Measurements from ENCODE around the gene BCL11B. TPM values are rescaled to one million over a fixed set of nuclear protein-coding genes. Genes with fewer than 3 reads are reported as not detected.

The BCL11B gene
- total and polyA plus RNA-seq, 10 of the 15 experiments (the other 5 are each of a cell fraction or from before 2014, with no cell fraction given), result 0.38 to 5.5 (median 1.3) TPM

GRCh38 chr14:99209409-99209808 is 62.6 kb downstream of the BCL11B start:
- Histone ChIP-seq H3K27ac (ENCODE audit: control insufficient read depth, insufficient read depth) (no peak overlapping the region), H3K4me2 (ENCODE audit: control insufficient read depth, insufficient read depth) (no peak overlapping the region), H3K79me2 (ENCODE audit: control insufficient read depth, insufficient read depth, low read length) (no peaks in the 10 kb centered on the region), H3K9me3 (replicated peaks; ENCODE audit: control insufficient read depth, insufficient read depth, low read length) (no peaks in the 10 kb centered on the region), H3K4me1 (ENCODE audit: control insufficient read depth, insufficient read depth, low read length) (no peaks in the 10 kb centered on the region), H3K4me3 (no peak overlapping the region), H4K20me1 (ENCODE audit: control insufficient read depth, insufficient read depth) (no peaks in the 10 kb centered on the region), H3K27me3 (replicated peaks in 1 of 2; ENCODE audit: control insufficient read depth in 2 of 2, insufficient read depth in 2 of 2, low read length in 1 of 2) (no peaks in the 10 kb centered on the region), H3K9ac (ENCODE audit: control insufficient read depth, insufficient read depth, low read length) (no peak overlapping the region), H2AFZ (ENCODE audit: control insufficient read depth, low read depth, low read length) (no peak overlapping the region), H3K36me3 (ENCODE audit: control insufficient read depth in 2 of 2, insufficient read depth in 2 of 2, low read length in 1 of 2) (no peaks in the 10 kb centered on the region)
- CTCF ChIA-PET, result no interaction called here
- in situ Hi-C loops (cut with MboI) (no loop called here), intact Hi-C loops (cut with micrococcal nuclease; ENCODE audit: unreplicated experiment) (no loop called here)
- RAD21 ChIA-PET (ENCODE audit: unreplicated experiment), result no interaction called here
- SMC1A ChIA-PET (ENCODE audit: uncharacterized antibody, unreplicated experiment), result no interaction called here
- DNase-seq (ENCODE audit: low read depth, low spot score), result no peak
- BruUV-seq (replicated peaks), result no TSS peak
- ATAC-seq, result no peak
- TF ChIP-seq ZSCAN29 (IDR thresholded peaks at IDR 0.05) (no peak), DPF2 (IDR thresholded peaks at IDR 0.05) (no peak), CEBPB (IDR thresholded peaks at IDR 0.05; ENCODE audit: borderline replicate concordance in 1 of 2, low read depth in 2 of 2, low read length in 2 of 2) (no peak), BRCA1 (IDR thresholded peaks at IDR 0.05; ENCODE audit: low read depth, low read length) (no peak), ATF2 (IDR thresholded peaks at IDR 0.05; ENCODE audit: low read length) (no peak), SMC3 (IDR thresholded peaks at IDR 0.05; ENCODE audit: borderline replicate concordance, low read length) (no peak), SUZ12 (IDR thresholded peaks at IDR 0.05; ENCODE audit: unreplicated experiment) (no peak), POLR2AphosphoS5 (IDR thresholded peaks at IDR 0.05; ENCODE audit: low read length) (no peak), HSF1 (IDR thresholded peaks at IDR 0.05; ENCODE audit: low read depth, low read length) (no peak), NFXL1 (IDR thresholded peaks at IDR 0.05; ENCODE audit: borderline replicate concordance) (no peak)
- TF ChIP-seq, protein P1, sequence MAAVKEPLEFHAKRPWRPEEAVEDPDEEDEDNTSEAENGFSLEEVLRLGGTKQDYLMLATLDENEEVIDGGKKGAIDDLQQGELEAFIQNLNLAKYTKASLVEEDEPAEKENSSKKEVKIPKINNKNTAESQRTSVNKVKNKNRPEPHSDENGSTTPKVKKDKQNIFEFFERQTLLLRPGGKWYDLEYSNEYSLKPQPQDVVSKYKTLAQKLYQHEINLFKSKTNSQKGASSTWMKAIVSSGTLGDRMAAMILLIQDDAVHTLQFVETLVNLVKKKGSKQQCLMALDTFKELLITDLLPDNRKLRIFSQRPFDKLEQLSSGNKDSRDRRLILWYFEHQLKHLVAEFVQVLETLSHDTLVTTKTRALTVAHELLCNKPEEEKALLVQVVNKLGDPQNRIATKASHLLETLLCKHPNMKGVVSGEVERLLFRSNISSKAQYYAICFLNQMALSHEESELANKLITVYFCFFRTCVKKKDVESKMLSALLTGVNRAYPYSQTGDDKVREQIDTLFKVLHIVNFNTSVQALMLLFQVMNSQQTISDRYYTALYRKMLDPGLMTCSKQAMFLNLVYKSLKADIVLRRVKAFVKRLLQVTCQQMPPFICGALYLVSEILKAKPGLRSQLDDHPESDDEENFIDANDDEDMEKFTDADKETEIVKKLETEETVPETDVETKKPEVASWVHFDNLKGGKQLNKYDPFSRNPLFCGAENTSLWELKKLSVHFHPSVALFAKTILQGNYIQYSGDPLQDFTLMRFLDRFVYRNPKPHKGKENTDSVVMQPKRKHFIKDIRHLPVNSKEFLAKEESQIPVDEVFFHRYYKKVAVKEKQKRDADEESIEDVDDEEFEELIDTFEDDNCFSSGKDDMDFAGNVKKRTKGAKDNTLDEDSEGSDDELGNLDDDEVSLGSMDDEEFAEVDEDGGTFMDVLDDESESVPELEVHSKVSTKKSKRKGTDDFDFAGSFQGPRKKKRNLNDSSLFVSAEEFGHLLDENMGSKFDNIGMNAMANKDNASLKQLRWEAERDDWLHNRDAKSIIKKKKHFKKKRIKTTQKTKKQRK (IDR thresholded peaks at IDR 0.05; ENCODE audit: low read depth, low read length), result no peak
- TF ChIP-seq, protein P2, sequence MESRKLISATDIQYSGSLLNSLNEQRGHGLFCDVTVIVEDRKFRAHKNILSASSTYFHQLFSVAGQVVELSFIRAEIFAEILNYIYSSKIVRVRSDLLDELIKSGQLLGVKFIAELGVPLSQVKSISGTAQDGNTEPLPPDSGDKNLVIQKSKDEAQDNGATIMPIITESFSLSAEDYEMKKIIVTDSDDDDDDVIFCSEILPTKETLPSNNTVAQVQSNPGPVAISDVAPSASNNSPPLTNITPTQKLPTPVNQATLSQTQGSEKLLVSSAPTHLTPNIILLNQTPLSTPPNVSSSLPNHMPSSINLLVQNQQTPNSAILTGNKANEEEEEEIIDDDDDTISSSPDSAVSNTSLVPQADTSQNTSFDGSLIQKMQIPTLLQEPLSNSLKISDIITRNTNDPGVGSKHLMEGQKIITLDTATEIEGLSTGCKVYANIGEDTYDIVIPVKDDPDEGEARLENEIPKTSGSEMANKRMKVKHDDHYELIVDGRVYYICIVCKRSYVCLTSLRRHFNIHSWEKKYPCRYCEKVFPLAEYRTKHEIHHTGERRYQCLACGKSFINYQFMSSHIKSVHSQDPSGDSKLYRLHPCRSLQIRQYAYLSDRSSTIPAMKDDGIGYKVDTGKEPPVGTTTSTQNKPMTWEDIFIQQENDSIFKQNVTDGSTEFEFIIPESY (IDR thresholded peaks at IDR 0.05), result no peak
- POLR2A ChIA-PET, result no interaction called here
- WGBS (ENCODE audit: insufficient coverage, insufficient replicate concordance, low lambda C conversion rate, missing lambda C conversion rate), result 16% methylated on average over 6 of the region's 7 CpGs
- FAIRE-seq, result no peak
